MM.1S (cell line): ENCODE data around the gene SYT1.

ENCODE experiments used
- DNase-seq: peaks from one replicate; pipeline ENCODE4 v3.0.0-alpha.2; 2015
- H2AFZ ChIP-seq: fragments of 300-600 bp; sonication (generic); 2 replicates; pipeline ENCODE4 v1.6.0; 2016; ENCODE audit warnings: antibody characterized with exemption, low read length
- H3F3A ChIP-seq: fragments of 300-600 bp; sonication (generic); 2 replicates; pipeline ENCODE4 v1.6.1; 2016; ENCODE audit warnings: mild to moderate bottlenecking, antibody characterized with exemption, low read length, moderate library complexity, mixed read lengths; ENCODE audit not compliant: insufficient read depth
- H3K27ac ChIP-seq: fragments of 300-600 bp; sonication (generic); 2 replicates; pipeline ENCODE4 v1.5.1; 2016; ENCODE audit warnings: mild to moderate bottlenecking, low read length
- H3K27me3 ChIP-seq: fragments of 300-600 bp; sonication (generic); replicated peaks from 2 replicates; pipeline ENCODE4 v1.6.0; 2016; ENCODE audit warnings: low read length; ENCODE audit not compliant: insufficient read depth
- H3K36me3 ChIP-seq: fragments of 300-600 bp; sonication (generic); replicated peaks from 2 replicates; pipeline ENCODE4 v1.6.1; 2016; ENCODE audit warnings: mild to moderate bottlenecking, low read length, mixed read lengths; ENCODE audit not compliant: insufficient read depth
- H3K4me1 ChIP-seq: fragments of 300-600 bp; sonication (generic); 2 replicates; pipeline ENCODE4 v1.6.1; 2016; ENCODE audit warnings: low read length, mixed read lengths
- H3K4me2 ChIP-seq: fragments of 300-600 bp; sonication (generic); 2 replicates; pipeline ENCODE4 v1.6.0; 2016; ENCODE audit warnings: low read depth, low read length
- H3K4me3 ChIP-seq: fragments of 300-600 bp; sonication (generic); 2 replicates; pipeline ENCODE4 v1.5.1; 2016; ENCODE audit warnings: low read length, mixed read lengths
- H3K79me2 ChIP-seq: fragments of 300-600 bp; sonication (generic); 2 replicates; pipeline ENCODE4 v1.6.1; 2016; ENCODE audit warnings: mixed run types, low read length, mixed read lengths
- H3K9ac ChIP-seq: fragments of 300-600 bp; sonication (generic); 2 replicates; pipeline ENCODE4 v1.6.1; 2016; ENCODE audit warnings: low read length, mixed read lengths
- H3K9me2 ChIP-seq: fragments of 300-600 bp; sonication (generic); replicated peaks from 2 replicates; pipeline ENCODE4 v1.6.1; 2016; ENCODE audit warnings: mild to moderate bottlenecking, low read length, mixed read lengths; ENCODE audit not compliant: insufficient read depth
- H3K9me3 ChIP-seq: fragments of 300-600 bp; sonication (generic); replicated peaks from 2 replicates; pipeline ENCODE4 v1.6.1; 2016; ENCODE audit warnings: mild to moderate bottlenecking, low read length, mixed read lengths; ENCODE audit not compliant: insufficient read depth
- H4K20me1 ChIP-seq: fragments of 300-600 bp; sonication (generic); 2 replicates; pipeline ENCODE4 v1.6.1; 2016; ENCODE audit warnings: mild to moderate bottlenecking, low read length, moderate library complexity, mixed read lengths; ENCODE audit not compliant: insufficient read depth
- EZH2 ChIP-seq: fragments of 300-600 bp; sonication (generic); optimal IDR thresholded peaks from 2 replicates; pipeline ENCODE3; 2017; ENCODE audit warnings: low read depth, mild to moderate bottlenecking, antibody characterized with exemption, low read length, mixed read lengths
- EZH2phosphoT487 ChIP-seq: fragments of 300-600 bp; sonication (generic); IDR thresholded peaks from 2 replicates; pipeline ENCODE4 v1.6.1; 2018; ENCODE audit warnings: antibody characterized with exemption, low read length
- TF ChIP-seq, protein P1 (sequence below): fragments of 300-600 bp; sonication (generic); IDR thresholded peaks from 2 replicates; pipeline ENCODE4 v1.5.1; 2016; ENCODE audit warnings: antibody characterized with exemption, low read length, mixed read lengths

The SYT1 gene

GRCh38 chr12:79434561-79434960 lies 570.0 kb downstream of the SYT1 start:
- Histone ChIP-seq H3K9me3 (no peaks in the 10 kb centered on the region), H3K27ac (no peak overlapping the region), H3K4me2 (no peak overlapping the region), H3K4me1 (no peaks in the 10 kb centered on the region), H3K36me3 (no peaks in the 10 kb centered on the region), H3K27me3 (no peaks in the 10 kb centered on the region), H4K20me1 (no peaks in the 10 kb centered on the region), H3K79me2 (no peaks in the 10 kb centered on the region), H3K9me2 (no peaks in the 10 kb centered on the region), H3F3A (no peaks in the 10 kb centered on the region), H3K9ac (no peak overlapping the region), H3K4me3 (no peak overlapping the region), H2AFZ (no peak overlapping the region)
- TF ChIP-seq EZH2 (no peak), EZH2phosphoT487 (no peak)
- TF ChIP-seq, protein P1, sequence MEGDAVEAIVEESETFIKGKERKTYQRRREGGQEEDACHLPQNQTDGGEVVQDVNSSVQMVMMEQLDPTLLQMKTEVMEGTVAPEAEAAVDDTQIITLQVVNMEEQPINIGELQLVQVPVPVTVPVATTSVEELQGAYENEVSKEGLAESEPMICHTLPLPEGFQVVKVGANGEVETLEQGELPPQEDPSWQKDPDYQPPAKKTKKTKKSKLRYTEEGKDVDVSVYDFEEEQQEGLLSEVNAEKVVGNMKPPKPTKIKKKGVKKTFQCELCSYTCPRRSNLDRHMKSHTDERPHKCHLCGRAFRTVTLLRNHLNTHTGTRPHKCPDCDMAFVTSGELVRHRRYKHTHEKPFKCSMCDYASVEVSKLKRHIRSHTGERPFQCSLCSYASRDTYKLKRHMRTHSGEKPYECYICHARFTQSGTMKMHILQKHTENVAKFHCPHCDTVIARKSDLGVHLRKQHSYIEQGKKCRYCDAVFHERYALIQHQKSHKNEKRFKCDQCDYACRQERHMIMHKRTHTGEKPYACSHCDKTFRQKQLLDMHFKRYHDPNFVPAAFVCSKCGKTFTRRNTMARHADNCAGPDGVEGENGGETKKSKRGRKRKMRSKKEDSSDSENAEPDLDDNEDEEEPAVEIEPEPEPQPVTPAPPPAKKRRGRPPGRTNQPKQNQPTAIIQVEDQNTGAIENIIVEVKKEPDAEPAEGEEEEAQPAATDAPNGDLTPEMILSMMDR: no peak
- no peak for DNase-seq

DNA sequence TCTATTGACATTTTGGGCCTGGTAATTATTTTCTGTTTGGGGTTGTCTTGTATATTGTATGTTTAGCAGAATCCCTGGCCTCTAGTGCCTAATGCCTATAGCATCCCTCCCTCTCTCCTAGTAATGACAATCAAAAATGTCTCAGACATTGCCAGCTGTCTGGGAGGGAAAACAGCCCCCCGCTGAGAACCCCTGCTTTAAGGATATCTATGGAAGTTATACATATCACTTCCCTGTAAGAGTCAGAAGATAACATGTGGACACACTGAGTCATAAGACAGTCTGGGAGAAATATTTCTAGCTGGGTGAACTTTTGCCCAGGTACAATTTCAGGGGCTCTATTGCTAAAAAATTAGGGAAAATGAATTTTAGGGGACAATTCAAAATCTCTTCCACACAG lies 571.2 kb downstream of the SYT1 start:
- H3K27me3 ChIP-seq: no peaks in the 10 kb centered on the region
- H3K27ac ChIP-seq: no peak overlapping the region
- no peaks in the 10 kb centered on the region for H3K79me2 ChIP-seq
- H3K9me3 ChIP-seq: no peaks in the 10 kb centered on the region
- TF ChIP-seq EZH2phosphoT487 (no peak), EZH2 (no peak)
- TF ChIP-seq, protein P1: no peak
- H3K9ac ChIP-seq: no peak overlapping the region
- no peaks in the 10 kb centered on the region for H3K36me3 ChIP-seq
- no peaks in the 10 kb centered on the region for H3F3A ChIP-seq
- no peak overlapping the region for H3K4me2 ChIP-seq
- H4K20me1 ChIP-seq: no peaks in the 10 kb centered on the region
- no peak for DNase-seq
- H3K4me1 ChIP-seq: no peaks in the 10 kb centered on the region
- no peaks in the 10 kb centered on the region for H3K9me2 ChIP-seq
- H2AFZ ChIP-seq: no peak overlapping the region
- H3K4me3 ChIP-seq: no peak overlapping the region

DNA sequence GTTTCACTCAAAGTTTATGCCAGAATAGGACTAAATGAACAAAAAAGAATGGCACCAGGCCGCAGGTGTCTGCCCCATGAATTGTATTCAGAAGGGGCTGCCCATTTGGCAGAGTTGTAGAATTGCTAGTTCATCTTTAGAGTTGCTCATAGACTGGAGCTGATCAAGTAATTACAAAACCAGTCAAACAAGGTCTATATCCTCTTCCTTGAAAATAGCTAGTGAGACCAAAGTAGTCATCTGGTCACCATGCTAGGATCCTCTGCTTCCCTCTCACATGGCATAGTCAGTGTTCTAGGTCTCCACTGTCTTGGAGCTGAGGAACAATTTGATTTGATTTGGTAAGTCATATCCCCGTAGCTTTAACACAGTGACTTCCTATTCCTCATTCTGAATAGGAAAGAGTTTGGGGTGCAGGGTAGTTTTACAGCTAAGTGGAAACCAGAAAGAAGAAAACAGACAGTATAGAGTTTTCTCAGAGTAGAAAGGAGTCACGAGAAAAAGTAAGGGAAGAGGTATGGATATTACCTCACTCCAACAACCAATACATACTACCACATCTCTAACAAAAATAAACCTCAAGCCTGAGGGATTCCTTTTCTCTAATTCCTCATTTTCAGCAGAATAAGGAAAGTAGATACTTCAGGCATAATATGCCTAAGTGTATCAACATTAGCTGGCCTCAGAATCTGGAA lies 574.1 kb downstream of the SYT1 start:
- Histone ChIP-seq H3K4me2 (no peak overlapping the region), H3K4me1 (peaks cover 7% of the 10 kb centered on the region), H3K4me3 (no peak overlapping the region), H3K9ac (no peak overlapping the region), H3K9me2 (no peaks in the 10 kb centered on the region), H4K20me1 (no peaks in the 10 kb centered on the region), H3K9me3 (no peaks in the 10 kb centered on the region), H2AFZ (no peak overlapping the region), H3F3A (no peaks in the 10 kb centered on the region), H3K36me3 (no peaks in the 10 kb centered on the region), H3K27me3 (no peaks in the 10 kb centered on the region), H3K79me2 (no peaks in the 10 kb centered on the region), H3K27ac (no peak overlapping the region)
- DNase-seq: no peak
- no peak for TF ChIP-seq EZH2phosphoT487
- TF ChIP-seq, protein P1: no peak
